Neural crest cell (in vitro differentiated cells): ENCODE measurements around the gene NODAL. TPM values are rescaled to one million over a fixed set of nuclear protein-coding genes. Genes with fewer than 3 reads are reported as not detected.

Source experiments
- DNase-seq: peaks from one replicate; pipeline ENCODE4 v3.0.0; 2021; ENCODE audit warnings: low read depth, mixed read lengths, low spot score
- H3K27ac Mint-ChIP-seq: one replicate; pipeline ENCODE4 v1.8.0; 2021; ENCODE audit warnings: mild to moderate bottlenecking, mixed read lengths; ENCODE audit not compliant: unreplicated experiment
- H3K27me3 Mint-ChIP-seq: 2 replicates; pipeline ENCODE4 v1.8.0; 2021; ENCODE audit warnings: low read depth, mild to moderate bottlenecking, mixed read lengths
- H3K36me3 Mint-ChIP-seq: 2 replicates; pipeline ENCODE4 v1.8.0; 2021; ENCODE audit warnings: low read depth, mild to moderate bottlenecking, mixed read lengths
- H3K4me1 Mint-ChIP-seq: 2 replicates; pipeline ENCODE4 v1.8.0; 2021; ENCODE audit warnings: mixed read lengths
- H3K4me3 Mint-ChIP-seq: one replicate; pipeline ENCODE4 v1.8.0; 2021; ENCODE audit warnings: mild to moderate bottlenecking, mixed read lengths
- H3K9me3 Mint-ChIP-seq: 2 replicates; pipeline ENCODE4 v1.8.0; 2021; ENCODE audit warnings: mixed read lengths
- CTCF ChIP-seq: fragments of 200-600 bp; sonication (generic); conservative IDR thresholded peaks from 2 replicates; pipeline ENCODE4 v1.5.0; 2021; ENCODE audit warnings: antibody characterized with exemption, mild to moderate bottlenecking
- total RNA-seq: library from RNA; stranded (reverse); gene quantifications from 2 replicates; pipeline ENCODE4 v1.2.1, GENCODE V29; 2021

The NODAL gene
- total RNA-seq, 1 donor from 2014 or later = not detected

- peak; percentile 9 for DNase-seq
- Mint-ChIP-seq H3K27me3 (no peaks in the 10 kb centered on the region), H3K4me3 (peak overlapping the region; percentile 95), H3K27ac (peak overlapping the region; percentile 93), H3K36me3 (peaks cover 27% of the 10 kb centered on the region), H3K9me3 (no peaks in the 10 kb centered on the region), H3K4me1 (peaks cover 45% of the 10 kb centered on the region)
- TF ChIP-seq CTCF = no peak
Observed at GRCh38 chr10:70405037-70405824, 36.2 kb downstream of the NODAL start.

GRCh38 chr10:70404787-70405036, 36.8 kb downstream of the NODAL start:
- no peak for TF ChIP-seq CTCF
- peak overlapping the region; percentile 93 for H3K27ac Mint-ChIP-seq
- H3K4me1 Mint-ChIP-seq = peaks cover 42% of the 10 kb centered on the region
- H3K27me3 Mint-ChIP-seq = no peaks in the 10 kb centered on the region
- H3K4me3 Mint-ChIP-seq = peak overlapping the region; percentile 95
- DNase-seq = no peak
- H3K36me3 Mint-ChIP-seq = peaks cover 25% of the 10 kb centered on the region
- no peaks in the 10 kb centered on the region for H3K9me3 Mint-ChIP-seq

GRCh38 chr10:70404036-70404786, 37.3 kb downstream of the NODAL start, which contains the start of gene EIF4EBP2:
Gene EIF4EBP2 (plus strand): TSS chr10:70404145. CDS start chr10:70404402, 257 bp downstream.
- DNase-seq = peak; percentile 100
- Mint-ChIP-seq H3K4me1 (peaks cover 39% of the 10 kb centered on the region), H3K9me3 (no peaks in the 10 kb centered on the region), H3K27me3 (no peaks in the 10 kb centered on the region), H3K27ac (peak within 1 kb of the TSS; percentile 93), H3K4me3 (peak within 1 kb of the TSS; percentile 95), H3K36me3 (peaks cover 22% of the 10 kb centered on the region)
- TF ChIP-seq CTCF = no peak

GRCh38 chr10:70403483-70404035, 37.9 kb downstream of the NODAL start:
- Mint-ChIP-seq H3K27me3 (no peaks in the 10 kb centered on the region), H3K4me1 (peaks cover 33% of the 10 kb centered on the region), H3K4me3 (peak overlapping the region; percentile 95), H3K36me3 (peaks cover 15% of the 10 kb centered on the region), H3K9me3 (no peaks in the 10 kb centered on the region), H3K27ac (peak overlapping the region; percentile 76)
- no peak for DNase-seq
- no peak for TF ChIP-seq CTCF

GRCh38 chr10:70399177-70399576, 42.3 kb downstream of the NODAL start:
- no peak overlapping the region for H3K4me3 Mint-ChIP-seq
- no peaks in the 10 kb centered on the region for H3K36me3 Mint-ChIP-seq
- H3K27ac Mint-ChIP-seq = no peak overlapping the region
- TF ChIP-seq CTCF = no peak
- peaks cover 7% of the 10 kb centered on the region for H3K4me1 Mint-ChIP-seq
- no peak for DNase-seq
- no peaks in the 10 kb centered on the region for H3K27me3 Mint-ChIP-seq
- H3K9me3 Mint-ChIP-seq = no peaks in the 10 kb centered on the region
